ENCODE results near the gene PITPNM1.

Gene PITPNM1

DNA sequence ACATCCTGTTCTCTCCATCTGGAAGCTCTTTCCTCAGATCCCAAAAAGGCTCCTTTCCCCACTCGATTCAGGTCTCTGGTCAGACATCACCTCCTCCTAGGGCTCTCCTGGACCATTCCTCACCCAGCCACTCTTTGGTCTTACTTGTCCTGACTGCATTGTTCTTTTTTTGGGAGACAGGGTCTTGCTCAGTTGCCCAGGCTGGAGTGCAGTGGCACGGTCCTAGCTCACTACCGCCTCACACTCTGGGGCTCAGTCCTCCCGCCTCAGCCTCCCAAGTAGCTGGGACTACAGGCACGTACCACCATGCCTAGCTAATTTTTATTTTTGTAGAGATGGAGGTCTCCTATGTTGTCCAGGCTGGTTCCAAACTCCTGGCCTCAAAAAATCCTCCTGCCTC lies 59.6 kb downstream of the PITPNM1 start:
- Histone ChIP-seq H3K36me3 (ENCODE audit: insufficient read depth, low read length) (peaks cover 13% of the 10 kb centered on the region), H3K9me3 (ENCODE audit: insufficient read depth, low read depth, low read length) (no peaks in the 10 kb centered on the region), H3K27me3 (ENCODE audit: insufficient read depth, low read length) (no peaks in the 10 kb centered on the region), H3K4me1 (ENCODE audit: insufficient read depth, low read length) (no peaks in the 10 kb centered on the region), H3K4me3 (ENCODE audit: low read length) (no peak overlapping the region), H3K27ac (ENCODE audit: low read depth, low read length) (no peak overlapping the region), H3K9ac (ENCODE audit: low read depth, low read length) (no peak overlapping the region)
- WGBS, result 82% methylated on average over 5 of the region's 5 CpGs

DNA sequence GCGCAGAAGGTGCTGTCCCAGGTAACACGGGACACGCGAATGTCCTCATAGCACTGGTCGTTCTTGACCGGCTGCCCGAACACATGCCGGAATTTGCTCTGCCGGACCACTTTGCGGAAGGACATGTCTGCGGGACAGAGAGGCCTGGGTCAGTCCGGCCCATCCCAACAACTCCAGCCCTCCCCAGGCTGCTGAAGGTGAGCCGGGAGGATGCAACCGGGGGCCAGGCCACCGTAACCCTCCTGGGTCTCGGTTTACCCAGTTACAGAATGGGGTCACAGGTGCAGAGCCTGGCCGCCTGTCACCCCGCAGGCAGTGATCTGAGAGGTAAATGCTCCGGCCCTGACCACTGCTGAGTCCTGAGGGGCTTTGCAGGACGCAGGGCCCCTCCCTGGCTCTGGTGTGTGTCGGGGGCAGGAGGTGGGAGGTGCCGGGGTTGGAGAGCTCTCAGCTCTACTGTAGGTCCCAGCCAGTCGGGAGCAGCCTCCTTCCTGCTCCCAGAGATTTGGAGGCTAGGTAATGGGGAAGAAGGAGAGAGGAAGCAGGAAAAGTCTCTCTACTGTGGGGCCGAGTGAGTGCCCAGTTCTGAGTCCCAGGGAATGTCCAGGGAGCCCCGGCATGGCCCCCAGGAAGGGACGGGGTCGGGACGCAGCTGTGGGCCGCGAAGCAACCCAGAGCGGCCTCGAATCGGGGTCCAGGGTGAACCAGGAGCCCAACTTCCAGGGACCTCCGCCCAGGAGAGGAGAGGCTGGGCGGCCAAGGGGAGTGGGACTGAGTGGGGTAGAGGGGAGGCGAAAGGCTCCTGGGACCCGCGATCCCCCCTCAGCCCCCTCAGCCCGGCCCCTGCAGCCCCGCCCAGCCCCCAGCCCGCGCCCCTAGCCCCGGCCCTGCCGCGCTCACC lies 62.4 kb downstream of the PITPNM1 start:
- WGBS, result 39% methylated on average over 43 of the region's 45 CpGs
- peak overlapping the region; percentile 77; the same call in 1 of the 2 replicates for H3K27ac ChIP-seq (ENCODE audit: low read depth, low read length)
- peak overlapping the region; percentile 86 for H3K4me3 ChIP-seq (ENCODE audit: low read length)
- peak overlapping the region; percentile 78 for H3K9ac ChIP-seq (ENCODE audit: low read depth, low read length)
- no peaks in the 10 kb centered on the region for H3K9me3 ChIP-seq (ENCODE audit: insufficient read depth, low read depth, low read length)
- H3K36me3 ChIP-seq (ENCODE audit: insufficient read depth, low read length), result peaks cover 31% of the 10 kb centered on the region
- H3K27me3 ChIP-seq (ENCODE audit: insufficient read depth, low read length), result no peaks in the 10 kb centered on the region
- no peaks in the 10 kb centered on the region for H3K4me1 ChIP-seq (ENCODE audit: insufficient read depth, low read length)

All from HUES64 (cell line).